NT2/D1 (cell line): Measurements from ENCODE around the gene CLSTN2.

Experiments used
- SUZ12 ChIP-seq: IDR thresholded peaks from 2 replicates; pipeline ENCODE4 v1.6.1; 2011; ENCODE audit not compliant: insufficient read length, insufficient read depth; ENCODE audit errors: extremely low read depth
- ZNF274 ChIP-seq: IDR thresholded peaks from 2 replicates; pipeline ENCODE4 v1.6.1; 2011; ENCODE audit warnings: mild to moderate bottlenecking, low read depth, low read length

- TF ChIP-seq ZNF274: no peak
- TF ChIP-seq SUZ12: no peak
These were observed 6.1 kb upstream of the CLSTN2 start for GRCh38 chr3:139928708-139929505.
